GM12865 (cell line): ENCODE data around the gene TESK2.

Experiments used
- DNase-seq: peaks from one replicate; pipeline ENCODE4 v3.0.0; 2010; ENCODE audit warnings: low read depth
- H3K4me3 ChIP-seq: 2 replicates; pipeline ENCODE4 v1.5.1; 2011; ENCODE audit warnings: mild to moderate bottlenecking, low read depth, low read length, control low read depth
- CTCF ChIP-seq: IDR thresholded peaks from 2 replicates; pipeline ENCODE4 v1.5.1; 2011; ENCODE audit warnings: low read length, control low read depth, low read depth, inconsistent platforms; ENCODE audit not compliant: insufficient read depth; ENCODE audit errors: missing control alignments

TESK2 gene

GRCh38 chr1:45512641-45513054 is 21.7 kb upstream of the TESK2 start:
- peak; percentile 74 for TF ChIP-seq CTCF
- DNase-seq: peak; percentile 81
- no peak overlapping the region for H3K4me3 ChIP-seq

GRCh38 chr1:45510972-45511527 is 20.1 kb upstream of the TESK2 start:
- no peak overlapping the region for H3K4me3 ChIP-seq
- TF ChIP-seq CTCF: no peak
- DNase-seq: no peak

- no peak for TF ChIP-seq CTCF
- no peak for DNase-seq
- no peak overlapping the region for H3K4me3 ChIP-seq
Measured at GRCh38 chr1:45510036-45510971, 19.3 kb upstream of the TESK2 start.

- TF ChIP-seq CTCF: no peak
- DNase-seq: no peak
- no peak overlapping the region for H3K4me3 ChIP-seq
Measured at GRCh38 chr1:45508295-45509151, 17.6 kb upstream of the TESK2 start.

- no peak overlapping the region for H3K4me3 ChIP-seq
- TF ChIP-seq CTCF: no peak
- no peak for DNase-seq
Measured at GRCh38 chr1:45507893-45508292, 16.9 kb upstream of the TESK2 start.

GRCh38 chr1:45507195-45507594 is 16.2 kb upstream of the TESK2 start:
- no peak for TF ChIP-seq CTCF
- DNase-seq: no peak
- H3K4me3 ChIP-seq: no peak overlapping the region
